HTR-8/SVneo (cell line): Measurements from ENCODE around the gene WNK1.
"Not testable (repeated sequence)": the region's sequence is repeated elsewhere in the genome, so short reads cannot be mapped to it uniquely, and the experiment has no call there.

Experiments used
- DNase-seq: peaks from one replicate; pipeline ENCODE4 v3.0.0; 2011; ENCODE audit warnings: low spot score, mixed read lengths; ENCODE audit not compliant: insufficient read length
- FAIRE-seq: peaks from 2 replicates; lab custom pipeline; 2011; peaks lifted over from hg19 to GRCh38; lab: Jason Lieb, UNC

The WNK1 gene

GRCh38 chr12:776772-777373 is 24.5 kb downstream of the WNK1 start:
- FAIRE-seq: not testable (repeated sequence)

GRCh38 chr12:777550-778047 is 25.2 kb downstream of the WNK1 start:
- no peak for FAIRE-seq

More at GRCh38 chr12:776772-777373, 24.5 kb downstream of the WNK1 start:
- DNase-seq: not testable (repeated sequence)

GRCh38 chr12:778615-779014 is 26.2 kb downstream of the WNK1 start:
- DNase-seq: no peak

More at GRCh38 chr12:777550-778047, 25.2 kb downstream of the WNK1 start:
- DNase-seq: no peak

GRCh38 chr12:779745-780734 is 27.7 kb downstream of the WNK1 start:
- FAIRE-seq (peak; percentile 4), DNase-seq (no peak)

More at GRCh38 chr12:778615-779014, 26.2 kb downstream of the WNK1 start:
- no peak for FAIRE-seq

- FAIRE-seq: no peak
- DNase-seq: no peak
Measured at GRCh38 chr12:780750-781379, 28.5 kb downstream of the WNK1 start.

GRCh38 chr12:785706-786105 is 33.3 kb downstream of the WNK1 start:
- FAIRE-seq (no peak), DNase-seq (no peak)

GRCh38 chr12:788288-788687 is 35.9 kb downstream of the WNK1 start:
- no peak for FAIRE-seq
- no peak for DNase-seq

GRCh38 chr12:788762-789161 is 36.4 kb downstream of the WNK1 start:
- DNase-seq, FAIRE-seq: not testable (repeated sequence)

- FAIRE-seq (peak; percentile 16), DNase-seq (no peak)
Measured at GRCh38 chr12:789852-790563, 37.6 kb downstream of the WNK1 start.

- no peak for FAIRE-seq
- no peak for DNase-seq
Measured at GRCh38 chr12:790608-791007, 38.2 kb downstream of the WNK1 start.

- FAIRE-seq (no peak), DNase-seq (no peak)
Measured at GRCh38 chr12:793037-793436, 40.7 kb downstream of the WNK1 start.

GRCh38 chr12:793711-794110 is 41.3 kb downstream of the WNK1 start:
- FAIRE-seq (no peak), DNase-seq (no peak)

- no peak for FAIRE-seq
- DNase-seq: no peak
Measured at GRCh38 chr12:795305-795704, 42.9 kb downstream of the WNK1 start.

GRCh38 chr12:800401-800800 is 48.0 kb downstream of the WNK1 start:
- FAIRE-seq: no peak
- DNase-seq: no peak

GRCh38 chr12:802242-803120 is 50.1 kb downstream of the WNK1 start:
- FAIRE-seq (no peak), DNase-seq (no peak)

GRCh38 chr12:805022-805632 is 52.7 kb downstream of the WNK1 start:
- FAIRE-seq: no peak

GRCh38 chr12:806200-806791 is 53.9 kb downstream of the WNK1 start:
- FAIRE-seq (no peak), DNase-seq (no peak)

More at GRCh38 chr12:805022-805632, 52.7 kb downstream of the WNK1 start:
- no peak for DNase-seq

- FAIRE-seq (no peak), DNase-seq (no peak)
Measured at GRCh38 chr12:807041-807735, 54.8 kb downstream of the WNK1 start.
